ENCODE measurements around the gene TP53BP1.
"Not testable (repeated sequence)": the region's sequence is repeated elsewhere in the genome, so short reads cannot be mapped to it uniquely, and the experiment has no call there.

TP53BP1 gene, protein sequence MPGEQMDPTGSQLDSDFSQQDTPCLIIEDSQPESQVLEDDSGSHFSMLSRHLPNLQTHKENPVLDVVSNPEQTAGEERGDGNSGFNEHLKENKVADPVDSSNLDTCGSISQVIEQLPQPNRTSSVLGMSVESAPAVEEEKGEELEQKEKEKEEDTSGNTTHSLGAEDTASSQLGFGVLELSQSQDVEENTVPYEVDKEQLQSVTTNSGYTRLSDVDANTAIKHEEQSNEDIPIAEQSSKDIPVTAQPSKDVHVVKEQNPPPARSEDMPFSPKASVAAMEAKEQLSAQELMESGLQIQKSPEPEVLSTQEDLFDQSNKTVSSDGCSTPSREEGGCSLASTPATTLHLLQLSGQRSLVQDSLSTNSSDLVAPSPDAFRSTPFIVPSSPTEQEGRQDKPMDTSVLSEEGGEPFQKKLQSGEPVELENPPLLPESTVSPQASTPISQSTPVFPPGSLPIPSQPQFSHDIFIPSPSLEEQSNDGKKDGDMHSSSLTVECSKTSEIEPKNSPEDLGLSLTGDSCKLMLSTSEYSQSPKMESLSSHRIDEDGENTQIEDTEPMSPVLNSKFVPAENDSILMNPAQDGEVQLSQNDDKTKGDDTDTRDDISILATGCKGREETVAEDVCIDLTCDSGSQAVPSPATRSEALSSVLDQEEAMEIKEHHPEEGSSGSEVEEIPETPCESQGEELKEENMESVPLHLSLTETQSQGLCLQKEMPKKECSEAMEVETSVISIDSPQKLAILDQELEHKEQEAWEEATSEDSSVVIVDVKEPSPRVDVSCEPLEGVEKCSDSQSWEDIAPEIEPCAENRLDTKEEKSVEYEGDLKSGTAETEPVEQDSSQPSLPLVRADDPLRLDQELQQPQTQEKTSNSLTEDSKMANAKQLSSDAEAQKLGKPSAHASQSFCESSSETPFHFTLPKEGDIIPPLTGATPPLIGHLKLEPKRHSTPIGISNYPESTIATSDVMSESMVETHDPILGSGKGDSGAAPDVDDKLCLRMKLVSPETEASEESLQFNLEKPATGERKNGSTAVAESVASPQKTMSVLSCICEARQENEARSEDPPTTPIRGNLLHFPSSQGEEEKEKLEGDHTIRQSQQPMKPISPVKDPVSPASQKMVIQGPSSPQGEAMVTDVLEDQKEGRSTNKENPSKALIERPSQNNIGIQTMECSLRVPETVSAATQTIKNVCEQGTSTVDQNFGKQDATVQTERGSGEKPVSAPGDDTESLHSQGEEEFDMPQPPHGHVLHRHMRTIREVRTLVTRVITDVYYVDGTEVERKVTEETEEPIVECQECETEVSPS (N-terminal part only)

DNA sequence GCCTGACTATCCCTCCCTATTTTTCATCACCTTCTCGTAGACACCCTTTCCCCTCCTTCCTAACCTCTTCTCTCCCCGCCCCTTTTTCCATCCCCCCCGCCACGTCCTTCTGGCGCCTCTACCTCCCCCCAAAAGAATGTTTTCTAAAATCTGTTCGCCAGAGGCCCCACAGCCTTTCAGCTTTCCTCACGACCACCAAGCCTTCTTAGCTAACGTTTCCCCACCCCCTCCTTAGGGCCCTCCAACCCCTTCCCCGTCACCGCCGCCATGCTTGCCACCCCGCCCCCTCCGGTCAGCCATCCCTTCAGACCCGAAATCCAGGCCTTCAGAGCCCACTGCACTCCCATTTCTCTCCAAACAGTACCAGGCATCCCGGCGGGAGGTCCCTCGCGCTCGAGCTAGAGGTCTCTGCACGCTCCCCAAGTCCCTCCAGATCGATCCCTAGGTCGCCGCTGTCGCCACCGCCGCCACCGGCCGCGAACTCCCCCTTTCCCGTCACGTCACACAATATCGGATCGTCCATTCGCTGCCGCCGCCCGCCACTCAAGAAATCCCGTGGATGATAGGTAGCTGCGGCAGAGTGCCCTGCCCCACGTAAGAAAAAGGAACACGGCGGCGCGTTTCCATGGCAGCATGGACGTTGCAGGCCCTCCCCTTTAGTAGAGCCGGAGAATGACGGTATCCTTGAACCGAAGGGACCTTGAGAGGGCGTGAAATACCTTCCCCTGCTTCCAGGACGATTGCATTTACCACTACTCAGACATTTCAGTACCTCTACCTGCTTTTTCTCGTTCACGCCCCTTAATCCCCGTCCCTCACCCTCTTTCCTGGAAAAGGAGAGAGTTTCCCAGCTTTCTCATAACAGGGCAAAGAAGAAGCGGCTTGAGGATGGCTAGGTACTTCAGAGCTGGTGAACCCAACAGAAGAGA, at the start of gene TP53BP1:
TSS of gene TP53BP1 (minus strand) at position 484 of the 929 bp plus-strand sequence. CDS start at position 371, 113 bp downstream.
- peak; percentile 74 for DNase-seq

DNA sequence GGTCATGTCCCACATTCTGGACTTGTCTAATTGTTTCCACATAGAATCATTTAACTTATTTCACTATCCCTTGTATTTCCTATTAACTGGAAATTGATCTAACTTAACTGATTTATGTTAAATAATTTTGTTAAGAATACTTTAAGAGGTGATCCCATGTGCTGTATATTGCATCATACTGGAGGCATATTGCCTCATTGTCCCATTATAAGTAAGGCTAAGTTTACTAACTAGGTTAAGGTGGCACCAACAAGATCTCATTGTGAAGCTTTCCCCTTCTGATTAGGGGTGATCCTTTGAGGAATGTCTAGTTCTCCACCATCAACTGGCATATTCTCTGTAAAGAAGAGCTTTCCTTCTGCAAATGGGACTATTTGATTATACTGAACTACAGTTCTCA, 48.8 kb upstream of the TP53BP1 start:
- DNase-seq, result no peak

DNA sequence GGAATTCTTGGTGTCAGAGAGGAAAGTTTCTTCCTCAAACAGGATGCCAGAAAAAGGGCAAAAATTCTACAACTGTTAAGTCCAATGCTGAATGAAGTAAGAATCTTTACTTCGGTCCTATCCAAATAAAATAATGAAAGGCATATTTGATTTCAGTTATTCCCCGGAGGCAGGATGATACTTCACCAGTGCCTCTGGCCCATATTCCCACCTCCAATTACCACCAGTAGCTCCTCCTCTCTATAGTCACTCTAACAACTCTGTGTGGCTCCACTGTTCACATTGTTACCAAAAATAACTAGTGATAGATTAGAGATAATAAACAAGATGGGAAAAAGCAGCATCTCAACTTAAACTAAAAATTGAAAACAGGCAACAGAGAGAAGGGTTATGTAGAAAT, 45.1 kb upstream of the TP53BP1 start:
- no peak for DNase-seq

DNA sequence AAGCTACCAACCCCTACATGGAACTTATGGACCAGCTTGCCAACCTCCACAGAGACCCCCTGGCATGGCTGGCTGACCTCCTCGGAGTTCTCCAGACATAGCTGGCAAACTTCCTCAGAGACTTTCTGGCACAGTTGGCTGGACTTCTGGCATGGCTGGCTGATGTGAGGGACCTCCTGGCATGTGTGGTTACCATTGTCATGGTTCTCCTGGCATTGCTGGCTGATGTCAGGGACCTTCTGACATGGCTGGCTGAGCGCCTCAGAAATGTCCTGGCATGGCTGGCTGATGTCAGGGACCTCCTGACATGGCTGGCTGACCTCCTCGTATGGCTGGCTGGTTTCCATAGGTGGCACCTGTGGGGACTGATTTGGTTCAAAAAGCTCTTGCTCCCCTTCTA, 41.9 kb upstream of the TP53BP1 start:
- no peak for DNase-seq

DNA sequence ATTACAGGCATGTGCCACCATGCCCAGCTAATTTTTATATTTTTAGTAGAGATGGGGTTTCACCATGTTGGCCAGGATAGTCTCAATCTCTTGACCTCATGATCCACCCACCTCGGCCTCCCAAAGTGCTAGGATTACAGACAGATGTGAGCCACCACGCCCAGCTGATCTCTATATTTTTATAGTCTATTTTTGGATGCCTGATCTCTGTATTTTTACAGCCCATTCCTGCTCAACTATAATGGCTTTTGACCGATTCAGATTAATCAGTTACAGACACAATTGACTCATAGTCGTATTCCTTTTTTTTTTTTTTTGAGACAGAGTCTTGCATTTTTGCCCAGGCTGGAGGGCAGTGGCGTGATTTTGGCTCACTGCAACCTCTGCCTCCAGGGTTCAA, 39.9 kb upstream of the TP53BP1 start:
- not testable (repeated sequence) for DNase-seq

DNA sequence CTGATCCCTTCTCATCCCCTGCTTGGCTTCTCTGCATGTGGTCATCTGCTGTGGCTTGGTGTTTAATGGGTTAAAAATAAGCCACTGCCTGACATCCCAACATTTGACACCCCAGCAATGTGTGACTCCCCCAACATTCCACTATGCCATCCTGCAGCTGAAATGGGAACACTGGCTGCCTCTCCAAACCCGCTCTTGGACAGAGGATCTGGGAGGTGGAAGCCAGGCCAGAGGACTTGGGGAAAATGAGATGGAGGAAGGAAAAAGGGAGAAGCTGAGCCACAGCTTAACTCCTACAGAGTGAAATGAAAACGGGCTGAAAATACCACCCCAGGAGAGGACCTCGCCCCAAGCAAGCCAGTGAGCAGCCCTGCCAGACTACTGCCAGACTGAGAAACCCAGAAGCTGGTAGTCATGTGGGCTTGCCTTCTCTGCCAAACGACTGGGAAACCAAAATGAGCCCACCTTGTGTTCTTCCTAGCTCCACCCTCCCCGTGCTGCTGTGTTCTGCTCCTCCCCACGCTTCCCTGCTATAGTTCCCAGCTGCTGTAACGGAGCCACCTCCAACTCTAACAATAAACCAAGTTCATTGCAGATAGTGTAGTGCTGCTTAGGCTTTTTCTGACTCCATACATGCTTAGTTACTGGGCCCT, 38.2 kb upstream of the TP53BP1 start:
- no peak for DNase-seq

DNA sequence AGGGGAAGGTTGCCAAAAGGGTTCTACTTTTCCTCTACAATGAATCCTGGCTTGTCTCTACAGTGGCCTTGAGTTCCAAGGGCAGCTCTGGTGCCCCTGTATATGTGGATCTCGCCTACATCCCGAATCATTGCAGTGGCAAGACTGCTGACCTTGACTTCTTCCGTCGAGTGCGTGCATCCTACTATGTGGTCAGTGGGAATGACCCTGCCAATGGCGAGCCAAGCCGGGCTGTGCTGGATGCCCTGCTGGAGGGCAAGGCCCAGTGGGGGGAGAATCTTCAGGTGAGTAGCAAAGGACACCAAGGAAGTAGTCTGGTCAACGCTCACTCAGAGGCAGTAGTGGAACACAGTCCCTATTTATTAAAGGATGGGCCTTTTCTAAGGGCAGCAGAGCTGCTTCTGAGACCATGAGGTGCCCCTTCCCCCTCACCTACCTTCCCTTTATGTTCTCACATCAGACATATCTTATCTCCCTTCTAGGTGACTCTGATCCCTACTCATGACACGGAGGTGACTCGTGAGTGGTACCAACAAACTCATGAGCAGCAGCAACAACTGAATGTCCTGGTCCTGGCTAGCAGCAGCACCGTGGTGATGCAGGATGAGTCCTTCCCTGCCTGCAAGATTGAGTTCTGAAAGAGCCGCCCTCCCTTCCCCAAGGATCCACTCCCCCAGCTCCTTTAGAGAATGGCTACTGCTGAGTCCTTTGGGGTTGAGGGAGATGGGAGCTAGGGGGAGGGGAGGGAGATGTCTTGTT, 36.8 kb upstream of the TP53BP1 start:
- no peak for DNase-seq

DNA sequence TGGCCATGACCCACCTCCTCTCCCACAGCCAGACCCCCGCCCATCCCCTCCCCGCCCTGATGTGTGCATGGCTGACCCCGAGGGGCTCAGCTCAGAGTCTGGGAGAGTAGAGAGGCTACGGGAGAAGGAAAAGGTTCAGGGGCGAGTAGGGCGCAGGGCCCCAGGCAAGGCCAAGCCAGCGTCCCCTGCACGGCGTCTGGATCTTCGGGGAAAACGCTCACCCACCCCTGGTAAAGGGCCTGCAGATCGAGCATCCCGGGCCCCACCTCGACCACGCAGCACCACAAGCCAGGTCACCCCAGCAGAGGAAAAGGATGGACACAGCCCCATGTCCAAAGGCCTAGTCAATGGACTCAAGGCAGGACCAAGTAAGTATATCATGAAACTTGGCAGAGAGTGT, 36.2 kb upstream of the TP53BP1 start:
- DNase-seq, result no peak

DNA sequence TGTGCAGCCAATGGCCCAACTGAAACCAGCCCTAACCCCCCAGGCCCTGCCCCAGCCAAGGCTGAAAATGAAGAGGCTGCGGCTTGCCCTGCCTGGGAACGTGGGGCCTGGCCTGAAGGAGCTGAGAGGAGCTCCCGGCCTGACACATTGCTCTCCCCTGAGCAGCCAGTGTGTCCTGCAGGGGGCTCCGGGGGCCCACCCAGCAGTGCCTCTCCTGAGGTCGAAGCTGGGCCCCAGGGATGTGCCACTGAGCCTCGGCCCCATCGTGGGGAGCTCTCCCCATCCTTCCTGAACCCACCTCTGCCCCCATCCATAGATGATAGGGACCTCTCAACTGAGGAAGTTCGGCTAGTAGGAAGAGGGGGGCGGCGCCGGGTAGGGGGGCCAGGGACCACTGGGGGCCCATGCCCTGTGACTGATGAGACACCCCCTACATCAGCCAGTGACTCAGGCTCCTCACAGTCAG, 35.6 kb upstream of the TP53BP1 start:
- no peak for DNase-seq

DNA sequence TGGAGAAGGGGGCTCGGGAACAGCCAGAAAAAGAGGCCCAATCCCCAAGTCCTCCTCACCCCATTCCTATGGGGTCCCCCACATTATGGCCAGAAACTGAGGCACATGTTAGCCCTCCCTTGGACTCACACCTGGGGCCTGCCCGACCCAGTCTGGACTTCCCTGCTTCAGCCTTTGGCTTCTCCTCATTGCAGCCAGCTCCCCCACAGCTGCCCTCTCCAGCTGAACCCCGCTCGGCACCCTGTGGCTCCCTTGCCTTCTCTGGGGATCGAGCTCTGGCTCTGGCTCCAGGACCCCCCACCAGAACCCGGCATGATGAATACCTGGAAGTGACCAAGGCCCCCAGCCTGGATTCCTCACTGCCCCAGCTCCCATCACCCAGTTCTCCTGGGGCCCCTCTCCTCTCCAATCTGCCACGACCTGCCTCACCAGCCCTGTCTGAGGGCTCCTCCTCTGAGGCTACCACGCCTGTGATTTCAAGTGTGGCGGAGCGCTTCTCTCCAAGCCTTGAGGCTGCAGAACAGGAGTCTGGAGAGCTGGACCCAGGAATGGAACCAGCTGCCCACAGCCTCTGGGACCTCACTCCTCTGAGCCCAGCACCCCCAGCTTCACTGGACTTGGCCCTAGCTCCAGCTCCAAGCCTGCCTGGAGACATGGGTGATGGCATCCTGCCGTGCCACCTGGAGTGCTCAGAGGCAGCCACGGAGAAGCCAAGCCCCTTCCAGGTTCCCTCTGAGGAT, 35.0 kb upstream of the TP53BP1 start:
- no peak for DNase-seq

DNA sequence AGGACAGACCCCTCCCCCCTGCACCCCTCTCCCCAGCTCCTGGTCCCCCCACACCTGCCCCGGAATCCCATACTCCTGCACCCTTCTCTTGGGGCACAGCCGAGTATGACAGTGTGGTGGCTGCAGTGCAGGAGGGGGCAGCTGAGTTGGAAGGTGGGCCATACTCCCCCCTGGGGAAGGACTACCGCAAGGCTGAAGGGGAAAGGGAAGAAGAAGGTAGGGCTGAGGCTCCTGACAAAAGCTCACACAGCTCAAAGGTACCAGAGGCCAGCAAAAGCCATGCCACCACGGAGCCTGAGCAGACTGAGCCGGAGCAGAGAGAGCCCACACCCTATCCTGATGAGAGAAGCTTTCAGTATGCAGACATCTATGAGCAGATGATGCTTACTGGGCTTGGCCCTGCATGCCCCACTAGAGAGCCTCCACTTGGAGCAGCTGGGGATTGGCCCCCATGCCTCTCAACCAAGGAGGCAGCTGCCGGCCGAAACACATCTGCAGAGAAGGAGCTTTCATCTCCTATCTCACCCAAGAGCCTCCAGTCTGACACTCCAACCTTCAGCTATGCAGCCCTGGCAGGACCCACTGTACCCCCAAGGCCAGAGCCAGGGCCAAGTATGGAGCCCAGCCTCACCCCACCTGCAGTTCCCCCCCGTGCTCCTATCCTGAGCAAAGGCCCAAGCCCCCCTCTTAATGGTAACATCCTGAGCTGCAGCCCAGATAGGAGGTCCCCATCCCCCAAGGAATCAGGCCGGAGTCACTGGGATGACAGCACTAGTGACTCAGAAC, 34.3 kb upstream of the TP53BP1 start:
- DNase-seq, result no peak

DNA sequence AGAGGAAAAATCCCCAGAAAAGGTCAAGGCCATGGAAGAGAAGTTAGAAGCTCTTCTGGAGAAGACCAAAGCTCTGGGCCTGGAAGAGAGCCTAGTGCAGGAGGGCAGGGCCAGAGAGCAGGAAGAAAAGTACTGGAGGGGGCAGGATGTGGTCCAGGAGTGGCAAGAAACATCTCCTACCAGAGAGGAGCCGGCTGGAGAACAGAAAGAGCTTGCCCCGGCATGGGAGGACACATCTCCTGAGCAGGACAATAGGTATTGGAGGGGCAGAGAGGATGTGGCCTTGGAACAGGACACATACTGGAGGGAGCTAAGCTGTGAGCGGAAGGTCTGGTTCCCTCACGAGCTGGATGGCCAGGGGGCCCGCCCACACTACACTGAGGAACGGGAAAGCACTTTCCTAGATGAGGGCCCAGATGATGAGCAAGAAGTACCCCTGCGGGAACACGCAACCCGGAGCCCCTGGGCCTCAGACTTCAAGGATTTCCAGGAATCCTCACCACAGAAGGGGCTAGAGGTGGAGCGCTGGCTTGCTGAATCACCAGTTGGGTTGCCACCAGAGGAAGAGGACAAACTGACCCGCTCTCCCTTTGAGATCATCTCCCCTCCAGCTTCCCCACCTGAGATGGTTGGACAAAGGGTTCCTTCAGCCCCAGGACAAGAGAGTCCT, 33.4 kb upstream of the TP53BP1 start:
- no peak for DNase-seq

DNA sequence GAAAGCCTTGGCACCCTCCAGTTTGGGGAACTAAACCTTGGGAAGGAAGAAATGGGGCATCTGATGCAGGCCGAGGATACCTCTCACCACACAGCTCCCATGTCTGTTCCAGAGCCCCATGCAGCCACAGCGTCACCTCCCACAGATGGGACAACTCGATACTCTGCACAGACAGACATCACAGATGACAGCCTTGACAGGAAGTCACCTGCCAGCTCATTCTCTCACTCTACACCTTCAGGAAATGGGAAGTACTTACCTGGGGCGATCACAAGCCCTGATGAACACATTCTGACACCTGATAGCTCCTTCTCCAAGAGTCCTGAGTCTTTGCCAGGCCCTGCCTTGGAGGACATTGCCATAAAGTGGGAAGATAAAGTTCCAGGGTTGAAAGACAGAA, 32.2 kb upstream of the TP53BP1 start:
- no peak for DNase-seq

DNA sequence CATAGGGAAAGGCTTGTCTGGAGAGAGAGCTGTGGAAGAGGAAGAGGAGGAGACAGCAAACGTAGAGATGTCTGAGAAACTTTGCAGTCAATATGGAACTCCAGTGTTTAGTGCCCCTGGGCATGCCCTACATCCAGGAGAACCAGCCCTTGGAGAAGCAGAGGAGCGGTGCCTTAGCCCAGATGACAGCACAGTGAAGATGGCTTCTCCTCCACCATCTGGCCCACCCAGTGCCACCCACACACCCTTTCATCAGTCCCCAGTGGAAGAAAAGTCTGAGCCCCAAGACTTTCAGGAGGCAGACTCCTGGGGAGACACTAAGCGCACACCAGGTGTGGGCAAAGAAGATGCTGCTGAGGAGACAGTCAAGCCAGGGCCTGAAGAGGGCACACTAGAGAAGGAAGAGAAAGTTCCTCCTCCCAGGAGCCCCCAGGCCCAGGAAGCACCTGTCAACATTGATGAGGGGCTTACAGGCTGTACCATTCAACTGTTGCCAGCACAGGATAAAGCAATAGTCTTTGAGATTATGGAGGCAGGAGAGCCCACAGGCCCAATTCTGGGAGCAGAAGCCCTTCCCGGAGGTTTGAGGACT, 31.4 kb upstream of the TP53BP1 start:
- DNase-seq, result no peak

DNA sequence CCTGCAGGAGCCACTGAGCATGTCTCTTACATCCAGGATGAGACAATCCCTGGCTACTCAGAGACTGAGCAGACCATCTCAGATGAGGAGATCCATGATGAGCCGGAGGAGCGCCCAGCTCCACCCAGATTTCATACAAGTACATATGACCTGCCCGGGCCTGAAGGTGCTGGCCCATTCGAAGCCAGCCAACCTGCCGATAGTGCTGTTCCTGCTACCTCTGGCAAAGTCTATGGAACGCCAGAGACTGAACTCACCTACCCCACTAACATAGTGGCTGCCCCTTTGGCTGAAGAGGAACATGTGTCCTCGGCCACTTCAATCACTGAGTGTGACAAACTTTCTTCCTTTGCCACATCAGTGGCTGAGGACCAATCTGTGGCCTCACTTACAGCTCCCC, 30.7 kb upstream of the TP53BP1 start:
- DNase-seq, result no peak

DNA sequence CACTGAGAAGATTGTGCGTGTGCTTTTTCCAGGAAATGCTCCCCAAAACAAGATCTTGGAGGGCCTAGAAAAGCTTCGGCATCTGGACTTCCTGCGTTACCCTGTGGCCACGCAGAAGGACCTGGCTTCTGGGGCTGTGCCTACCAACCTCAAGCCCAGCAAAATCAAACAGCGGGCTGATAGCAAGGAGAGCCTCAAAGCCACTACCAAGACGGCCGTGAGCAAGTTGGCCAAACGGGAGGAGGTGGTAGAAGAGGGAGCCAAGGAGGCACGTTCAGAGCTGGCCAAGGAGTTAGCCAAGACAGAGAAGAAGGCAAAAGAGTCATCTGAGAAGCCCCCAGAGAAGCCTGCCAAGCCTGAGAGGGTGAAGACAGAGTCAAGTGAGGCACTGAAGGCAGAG, 29.3 kb upstream of the TP53BP1 start:
- DNase-seq, result no peak

DNA sequence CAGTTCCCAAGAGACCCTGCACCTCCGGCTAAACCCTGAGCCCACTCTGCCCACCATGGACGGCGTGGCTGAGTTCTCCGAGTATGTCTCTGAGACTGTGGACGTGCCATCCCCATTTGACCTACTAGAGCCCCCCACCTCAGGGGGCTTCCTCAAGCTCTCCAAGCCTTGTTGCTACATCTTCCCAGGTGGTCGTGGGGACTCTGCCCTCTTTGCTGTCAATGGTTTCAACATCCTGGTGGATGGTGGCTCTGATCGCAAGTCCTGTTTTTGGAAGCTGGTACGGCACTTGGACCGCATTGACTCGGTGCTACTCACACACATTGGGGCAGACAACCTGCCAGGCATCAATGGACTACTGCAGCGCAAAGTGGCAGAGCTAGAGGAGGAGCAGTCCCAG, 28.5 kb upstream of the TP53BP1 start:
- no peak for DNase-seq

DNA sequence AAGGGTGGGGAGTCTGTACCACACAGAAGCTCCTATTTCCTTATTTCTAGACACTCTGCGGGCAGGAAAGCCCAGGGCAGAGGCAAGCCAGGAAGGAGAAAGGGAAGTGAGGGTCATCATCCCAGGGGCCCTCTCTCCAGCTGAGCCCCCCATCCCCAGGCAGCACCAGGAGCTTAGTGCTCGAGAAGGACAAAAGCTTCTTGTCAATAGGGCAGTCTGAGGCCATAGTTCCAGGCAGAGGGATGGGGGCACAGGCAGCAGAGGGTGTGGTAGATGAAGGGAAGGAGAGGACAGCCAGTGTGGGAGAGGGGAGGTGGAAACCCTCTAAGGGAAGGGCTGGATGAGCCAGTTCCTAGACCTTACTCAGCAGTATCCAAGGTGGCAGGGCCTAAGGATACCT, 27.2 kb upstream of the TP53BP1 start:
- DNase-seq, result no peak
